ENCODE data around the gene SNAP29.
A peak's percentile ranks its signal among the peaks of the same experiment; 100 is the strongest.
"Not testable (repeated sequence)": the region's sequence is repeated elsewhere in the genome, so short reads cannot be mapped to it uniquely, and the experiment has no call there.

The SNAP29 gene

DNA sequence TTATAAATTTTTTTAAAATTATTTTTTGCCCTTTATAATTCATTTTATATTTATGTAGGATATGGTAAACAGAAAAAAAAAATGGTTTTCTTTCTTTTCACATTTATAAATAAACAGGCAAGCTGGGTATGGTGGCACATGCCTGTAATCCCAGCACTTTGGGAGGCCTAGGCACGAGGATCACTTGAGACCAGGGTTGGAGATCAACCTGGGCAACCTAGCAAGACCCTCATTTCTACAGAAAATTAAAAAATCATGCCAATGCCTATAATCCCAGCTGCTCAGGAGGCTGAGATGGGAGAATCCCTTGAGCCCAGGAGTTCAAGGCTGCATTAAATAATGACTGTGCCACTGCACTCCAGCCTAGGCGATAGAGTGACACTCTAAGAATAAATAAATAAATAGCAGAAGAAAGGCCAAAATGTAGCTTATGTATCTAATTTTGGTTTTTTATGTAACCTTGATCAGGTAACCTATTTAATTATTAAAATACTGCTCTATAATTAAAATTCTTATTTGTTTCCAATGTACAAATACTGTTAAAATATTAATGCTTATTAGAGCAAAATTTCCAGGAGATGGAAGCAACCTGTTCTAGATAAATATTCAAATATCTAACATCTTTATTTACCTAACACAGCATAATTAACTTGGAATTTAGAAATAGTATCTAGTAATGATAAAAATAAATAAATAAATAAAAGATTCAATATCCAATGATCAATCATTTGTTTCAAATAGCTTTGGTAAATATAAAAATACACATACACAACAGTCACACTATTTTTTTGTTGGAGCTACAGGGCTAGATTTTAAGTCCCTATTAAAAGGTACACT, 21.6 kb upstream of the SNAP29 start:
- no peak for DNase-seq (ENCODE audit: low spot score)

DNA sequence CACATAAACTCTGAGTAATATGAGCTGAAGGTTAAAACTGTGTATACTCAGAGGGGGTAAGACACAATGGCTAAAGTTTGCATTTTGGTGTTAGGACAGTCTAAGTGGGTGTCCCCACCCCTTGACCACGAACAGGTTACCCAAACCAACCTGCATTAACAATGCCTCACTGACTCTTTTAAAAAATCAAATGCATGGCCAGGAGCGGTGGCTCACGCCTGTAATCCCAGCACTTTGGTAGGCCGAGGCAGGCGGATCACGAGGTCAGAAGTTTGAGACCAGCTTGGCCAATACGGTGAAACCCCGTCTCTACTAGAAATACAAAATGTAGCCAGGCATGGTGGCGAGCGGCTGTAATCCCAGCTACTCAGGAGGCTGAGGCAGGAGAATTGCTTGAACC, 19.5 kb upstream of the SNAP29 start:
- DNase-seq (ENCODE audit: low spot score), result not testable (repeated sequence)

DNA sequence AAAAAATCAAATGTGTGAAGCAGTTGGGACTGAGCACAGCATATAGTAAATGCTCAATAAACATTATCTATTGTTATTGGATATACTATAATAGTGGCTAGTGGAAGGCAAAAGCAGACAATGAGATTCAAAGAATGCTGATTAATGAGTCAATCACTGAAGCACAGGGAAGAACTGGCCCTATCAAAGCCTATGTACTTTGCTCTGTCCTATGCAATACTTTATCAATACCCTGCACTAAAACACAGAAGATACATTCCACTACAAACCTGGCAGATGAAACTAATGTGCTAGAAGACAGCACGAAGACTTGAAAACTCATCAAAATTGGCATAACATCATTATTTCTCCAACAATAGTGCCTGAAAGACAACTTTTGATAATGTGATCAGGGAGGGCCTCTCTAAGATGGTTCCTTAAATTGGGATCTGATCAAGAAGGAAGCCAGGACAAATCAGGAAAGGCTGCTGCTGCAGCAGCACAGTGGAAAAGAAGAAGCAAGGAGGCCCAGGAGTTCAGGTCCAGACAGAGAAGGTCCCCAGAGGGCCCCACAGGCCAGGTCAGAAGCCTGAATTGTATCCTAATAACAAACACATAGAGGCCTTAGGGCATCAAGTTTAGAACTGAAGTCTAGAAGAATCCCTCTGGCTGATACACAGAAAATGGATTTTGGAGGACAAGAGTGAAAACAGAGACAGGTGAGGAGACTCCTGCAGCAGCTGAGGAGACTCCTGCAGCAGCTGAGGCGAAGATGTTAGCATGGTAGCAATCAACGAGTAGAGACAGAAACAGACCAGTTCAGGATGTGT, 18.8 kb upstream of the SNAP29 start:
- no peak for DNase-seq (ENCODE audit: low spot score)

DNA sequence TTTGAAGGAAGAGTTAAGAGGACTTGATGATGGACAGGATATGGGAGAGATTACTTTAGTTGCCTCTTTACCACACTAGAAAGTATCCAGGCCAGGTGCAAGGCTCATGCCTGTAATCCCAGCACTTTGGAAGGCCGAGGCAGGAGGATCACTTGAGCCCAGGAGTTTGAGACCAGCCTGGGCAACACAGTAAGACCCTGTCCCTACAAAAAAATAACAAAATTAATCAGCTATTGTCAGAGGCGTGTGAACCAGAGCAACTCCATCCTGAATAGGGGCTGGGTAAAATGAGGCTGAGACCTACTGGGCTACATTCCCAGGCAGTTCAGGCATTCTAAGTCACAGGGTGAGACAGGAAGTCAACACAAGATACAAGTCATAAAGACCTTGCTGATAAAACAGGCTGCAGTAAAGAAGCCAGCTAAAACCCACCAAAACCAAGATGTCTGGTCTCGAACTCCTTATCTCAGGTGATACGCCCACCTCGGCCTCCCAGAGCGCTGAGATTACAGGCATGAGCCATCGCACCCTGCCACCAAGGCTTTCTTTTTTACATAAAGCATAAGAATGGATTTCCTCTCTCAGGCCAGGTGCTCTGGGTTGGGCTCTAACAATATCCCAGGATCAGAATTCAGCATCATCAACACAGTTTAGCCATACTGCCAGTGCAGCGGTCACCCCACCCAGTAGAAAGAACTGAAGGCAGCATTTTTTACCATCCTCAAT, 18.0 kb upstream of the SNAP29 start:
- DNase-seq (ENCODE audit: low spot score), result no peak

DNA sequence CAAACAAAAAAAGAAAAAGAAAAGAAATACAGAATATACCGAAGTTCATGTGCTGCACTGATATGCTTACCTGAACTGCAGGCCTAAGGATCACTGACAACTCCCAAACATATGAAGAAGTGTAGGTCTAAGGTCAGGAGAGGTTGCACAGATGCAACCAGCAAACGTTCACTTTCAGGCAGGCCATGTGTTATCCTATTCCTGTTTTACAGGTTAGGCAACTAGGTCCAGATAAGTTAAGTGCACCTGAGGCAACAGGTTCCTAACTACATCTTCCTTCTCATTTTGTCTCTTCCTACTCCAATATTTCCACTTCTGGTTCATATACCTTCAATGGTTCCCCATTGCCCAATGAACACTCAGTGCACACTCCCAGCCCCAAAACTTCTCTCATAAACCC, 15.3 kb upstream of the SNAP29 start:
- DNase-seq (ENCODE audit: low spot score), result no peak

GRCh38 chr22:20844055-20845037, 14.5 kb upstream of the SNAP29 start:
- DNase-seq (ENCODE audit: low spot score), result no peak

DNA sequence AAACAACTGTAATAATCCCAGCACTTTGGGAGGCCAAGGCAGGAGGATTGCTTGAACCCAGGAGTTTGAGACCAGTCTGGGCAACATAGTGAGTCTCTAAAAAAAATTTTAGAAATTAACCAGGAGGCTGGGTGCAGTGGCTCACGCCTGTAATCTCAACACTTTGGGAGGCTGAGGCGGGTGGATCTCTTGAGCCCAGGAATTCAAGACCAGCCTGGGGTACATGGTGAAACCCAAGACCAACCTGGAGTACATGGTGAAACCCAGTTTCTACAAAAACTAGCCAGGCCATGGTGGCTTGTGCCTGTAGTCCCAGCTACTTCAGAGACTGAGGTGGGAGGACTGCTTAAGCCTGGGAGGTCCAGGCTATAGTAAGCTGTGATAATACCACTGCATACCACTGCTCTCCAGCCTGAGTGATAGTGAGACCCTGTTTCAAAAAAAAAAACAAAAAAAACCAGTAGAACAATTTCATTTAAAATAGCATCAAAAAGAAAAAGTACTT, 11.4 kb upstream of the SNAP29 start:
- DNase-seq (ENCODE audit: low spot score), result no peak

- no peak for DNase-seq (ENCODE audit: low spot score)
Observed at GRCh38 chr22:20852076-20852475, 6.7 kb upstream of the SNAP29 start.

- no peak for DNase-seq (ENCODE audit: low spot score)
Observed at GRCh38 chr22:20852503-20852902, 6.3 kb upstream of the SNAP29 start.

DNA sequence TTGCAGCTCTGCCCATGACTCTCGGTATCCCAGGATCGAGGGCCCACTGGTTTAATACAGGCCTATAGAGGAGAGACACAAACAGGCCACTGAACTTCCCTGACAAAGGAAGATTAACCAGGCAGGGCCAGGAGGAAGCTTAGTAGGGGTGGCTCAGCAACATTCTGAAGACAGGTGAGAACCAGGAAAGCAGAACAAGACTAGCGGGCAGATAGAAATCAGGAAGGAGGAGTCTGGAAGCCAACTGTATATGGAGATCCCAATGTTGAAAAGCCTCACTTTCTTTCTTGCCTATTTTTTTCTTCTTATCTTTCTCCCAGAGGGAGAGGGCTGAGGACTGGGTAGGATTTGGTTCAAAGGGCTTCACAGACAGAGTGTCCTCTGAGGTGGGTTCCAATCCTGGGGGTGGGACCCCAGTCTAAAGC, 5.6 kb upstream of the SNAP29 start:
- no peak for DNase-seq (ENCODE audit: low spot score)

DNA sequence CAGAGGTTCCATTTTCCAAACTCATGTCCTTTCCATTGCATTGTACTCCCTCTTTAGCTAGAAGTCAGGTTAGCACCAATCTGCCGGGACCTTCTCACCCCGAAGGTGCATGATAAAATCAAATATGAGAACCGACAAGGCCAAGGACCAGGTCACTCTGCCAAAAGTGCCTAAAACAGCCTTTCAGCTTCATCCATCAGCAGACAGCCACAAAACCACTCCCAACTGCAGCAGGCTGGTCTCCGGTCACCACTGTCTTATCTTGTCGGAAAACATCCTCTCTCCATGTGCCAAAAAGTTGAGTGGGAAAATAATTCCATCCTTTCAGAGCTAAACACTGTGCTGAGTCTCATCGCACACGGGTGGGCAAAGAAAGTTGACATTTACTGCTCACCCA, 1.6 kb upstream of the SNAP29 start:
- DNase-seq (ENCODE audit: low spot score), result no peak

- peak; percentile 85 for DNase-seq (ENCODE audit: low spot score)
Observed at GRCh38 chr22:20857838-20858614, 781 bp upstream of the SNAP29 start.

GRCh38 chr22:20859615-20860014, 808 bp downstream of the SNAP29 start:
- DNase-seq (ENCODE audit: low spot score), result no peak

DNA sequence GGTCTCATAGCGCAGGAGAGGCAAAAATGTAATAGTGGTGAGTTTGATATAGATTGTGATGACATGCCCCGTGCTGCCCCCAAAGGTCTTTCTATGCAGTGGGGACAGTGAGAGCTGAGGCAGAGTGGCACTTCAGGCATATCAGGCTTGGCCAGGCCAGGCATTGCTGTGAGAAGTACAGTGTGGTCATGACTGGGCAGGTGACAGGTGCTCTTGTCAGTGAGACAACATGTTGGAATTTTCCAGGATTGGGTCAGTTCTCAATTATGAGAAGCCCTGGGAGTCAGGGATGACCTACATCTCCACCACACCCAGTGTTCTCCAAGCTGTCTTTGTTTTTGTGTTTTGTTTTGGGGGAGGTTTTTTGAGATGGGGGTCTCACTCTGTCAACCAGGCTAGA, 3.7 kb downstream of the SNAP29 start:
- peak; percentile 67 for DNase-seq (ENCODE audit: low spot score)

DNA sequence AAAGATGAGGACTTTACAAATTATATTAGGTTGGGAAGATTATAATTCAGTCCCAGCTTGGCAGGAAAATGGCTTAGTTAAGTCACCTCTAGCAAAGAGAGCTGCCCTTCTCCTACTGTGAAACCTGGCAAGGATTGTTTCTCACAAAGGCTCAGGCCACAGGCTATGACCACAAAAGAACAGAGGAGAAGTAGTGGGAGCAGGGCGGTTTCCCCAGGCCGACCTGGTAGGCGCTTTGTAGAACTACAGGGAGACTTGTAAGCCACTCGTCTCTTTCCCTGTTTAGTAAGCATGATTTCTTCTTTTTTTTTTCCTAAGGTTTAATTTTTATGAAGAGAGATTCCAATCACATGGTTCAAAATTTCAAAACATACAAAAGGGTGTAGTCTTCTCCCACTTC, 4.6 kb downstream of the SNAP29 start:
- no peak for DNase-seq (ENCODE audit: low spot score)

GRCh38 chr22:20864186-20864908, 5.5 kb downstream of the SNAP29 start:
- DNase-seq (ENCODE audit: low spot score), result no peak

- DNase-seq (ENCODE audit: low spot score), result no peak
Observed at GRCh38 chr22:20865331-20865730, 6.5 kb downstream of the SNAP29 start.

DNA sequence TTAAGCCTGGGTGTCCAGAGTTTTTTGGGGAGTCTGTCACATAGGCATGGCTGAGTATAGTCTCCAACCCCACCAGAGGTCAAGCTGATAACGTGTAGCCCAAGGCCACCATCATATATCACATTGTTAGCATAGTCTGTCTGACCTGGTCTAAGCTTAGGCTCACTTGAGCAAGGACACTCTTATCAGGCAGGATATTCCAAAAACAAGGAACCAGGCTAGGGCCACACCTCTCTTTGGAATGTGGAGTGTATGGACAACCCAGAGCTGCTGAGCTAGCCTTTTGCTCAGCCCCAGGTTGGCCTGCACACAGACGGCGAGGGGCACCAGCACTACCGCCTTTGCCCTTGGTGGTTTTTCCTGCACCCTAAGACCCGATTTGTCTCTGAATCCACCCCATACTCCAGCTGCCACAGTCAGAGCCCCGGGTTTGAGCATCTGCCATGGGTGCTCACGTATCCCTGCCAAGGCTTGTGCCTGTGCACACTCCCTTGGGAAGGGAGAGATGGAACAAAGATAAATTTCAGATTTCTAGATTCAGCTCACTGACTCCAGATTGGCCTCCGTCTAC, 7.2 kb downstream of the SNAP29 start:
- DNase-seq (ENCODE audit: low spot score), result no peak

DNA sequence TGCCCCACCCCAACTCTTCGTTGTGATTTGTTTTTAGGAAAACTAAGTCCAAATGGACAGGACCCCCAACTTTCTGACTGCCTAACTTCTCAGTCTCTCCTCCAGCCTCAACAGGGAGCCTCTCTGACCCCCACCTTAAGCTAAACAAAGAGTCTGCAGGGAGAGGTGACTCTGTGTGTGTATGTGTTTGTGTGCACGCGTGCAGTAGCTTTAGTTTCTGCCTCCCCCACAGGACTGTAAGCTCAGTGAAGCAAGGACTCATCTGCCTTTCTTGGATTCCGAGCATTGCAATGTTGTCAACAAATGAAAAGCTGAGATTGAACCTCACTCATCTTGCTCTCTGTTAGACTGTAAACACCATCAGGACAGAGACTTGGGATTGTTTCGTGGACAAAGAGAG, 7.9 kb downstream of the SNAP29 start:
- no peak for DNase-seq (ENCODE audit: low spot score)

Measured in cerebellar cortex (tissue), 1 donor.